SK-N-SH (cell line): ENCODE results near the gene UNC5B. TPM values are rescaled to one million over a fixed set of nuclear protein-coding genes. Genes with fewer than 3 reads are reported as not detected.
A peak's percentile ranks its signal among the peaks of the same experiment; 100 is the strongest.

Source experiments
- CTCF ChIA-PET: fragments of 300-600, 350-600 bp; formaldehyde crosslinking; extraction: SDS; loops from one replicate; lab custom pipeline; 2021; lab: Yijun Ruan, JAX
- POLR2A ChIA-PET: fragments of 350-600 bp; sonication (Branson Sonifier 250); formaldehyde crosslinking; extraction: SDS; loops from one replicate; lab custom pipeline; 2020; ENCODE audit warnings: antibody characterized with exemption, inconsistent platforms; lab: Yijun Ruan, JAX
- DNase-seq: peaks from one replicate; pipeline ENCODE4 v3.0.0; 2012
- H2AFZ ChIP-seq: fragments of 200-600 bp; sonication (generic); 2 replicates; pipeline ENCODE4 v1.8.1; 2016; ENCODE audit warnings: antibody characterized with exemption, mild to moderate bottlenecking, low read depth
- H3F3A ChIP-seq: fragments of 200-600 bp; sonication (generic); replicated peaks from 2 replicates; pipeline ENCODE3; 2016; ENCODE audit warnings: antibody characterized with exemption, mild to moderate bottlenecking; ENCODE audit not compliant: insufficient read depth
- H3K27ac ChIP-seq, 2 experiments: fragments of 200-500 bp in 1 of 2; fragments of 200-600 bp in 1 of 2; sonication (Bioruptor generic) in 1 of 2; sonication (generic), shearing (Covaris generic) in 1 of 2; 2 replicates each; pipeline versions ENCODE4 v1.5.1 to v1.6.1; 2014 to 2016; ENCODE audit warnings: low read depth in 2 of 2, inconsistent platforms in 1 of 2, low read length in 1 of 2, mild to moderate bottlenecking in 1 of 2, mixed read lengths in 1 of 2
- H3K27me3 ChIP-seq: fragments of 200-600 bp; sonication (generic), shearing (Covaris generic); 2 replicates; pipeline ENCODE4 v1.6.1; 2016; ENCODE audit warnings: mixed run types; ENCODE audit not compliant: insufficient read depth
- H3K36me3 ChIP-seq, 2 experiments: fragments of 200-500 bp in 1 of 2; fragments of 200-600 bp in 1 of 2; sonication (Bioruptor generic) in 1 of 2; sonication (generic) in 1 of 2; replicated peaks in 1 of 2; 2 replicates each; pipeline versions ENCODE3 to v1.5.1; 2014 to 2016; ENCODE audit warnings: low read length in 1 of 2, mild to moderate bottlenecking in 1 of 2; ENCODE audit not compliant: insufficient read depth in 2 of 2, control insufficient read depth in 1 of 2
- H3K4me1 ChIP-seq, 2 experiments: fragments of 200-500 bp in 1 of 2; fragments of 200-600 bp in 1 of 2; sonication (Bioruptor generic) in 1 of 2; sonication (generic), shearing (Covaris generic) in 1 of 2; 2 replicates each; pipeline versions ENCODE4 v1.5.1 to v1.6.1; 2014 to 2016; ENCODE audit warnings: low read depth in 1 of 2, low read length in 1 of 2, mixed run types in 1 of 2; ENCODE audit not compliant: insufficient read depth in 2 of 2, control insufficient read depth in 1 of 2
- H3K4me2 ChIP-seq: fragments of 200-600 bp; sonication (generic), shearing (Covaris generic); 2 replicates; pipeline ENCODE4 v1.6.1; 2017; ENCODE audit warnings: mixed run types
- H3K4me3 ChIP-seq, 2 experiments: fragments of 200-500 bp in 1 of 2; fragments of 200-600 bp in 1 of 2; sonication (Bioruptor generic) in 1 of 2; sonication (generic), shearing (Covaris generic) in 1 of 2; 2 replicates each; pipeline versions ENCODE4 v1.5.1 to v1.8.1; 2014 to 2016; ENCODE audit warnings: low read depth in 2 of 2, inconsistent platforms in 1 of 2, low read length in 1 of 2, mild to moderate bottlenecking in 1 of 2, mixed read lengths in 1 of 2, moderate library complexity in 1 of 2
- H3K79me2 ChIP-seq: fragments of 200-600 bp; sonication (generic); 2 replicates; pipeline ENCODE4 v1.8.1; 2017; ENCODE audit warnings: mild to moderate bottlenecking; ENCODE audit not compliant: insufficient read depth
- H3K9ac ChIP-seq: fragments of 200-600 bp; sonication (generic); 2 replicates; pipeline ENCODE4 v1.6.1; 2017; ENCODE audit warnings: mixed run types
- H3K9me2 ChIP-seq: fragments of 200-600 bp; sonication (generic); 2 replicates; pipeline ENCODE4 v1.6.1; 2017; ENCODE audit warnings: mixed run types
- H3K9me3 ChIP-seq: fragments of 200-600 bp; sonication (generic); 2 replicates; pipeline ENCODE4 v1.6.1; 2017; ENCODE audit warnings: mixed run types, mild to moderate bottlenecking, moderate library complexity
- H4K20me1 ChIP-seq: fragments of 200-600 bp; sonication (generic); 2 replicates; pipeline ENCODE4 v1.6.1; 2017; ENCODE audit warnings: mild to moderate bottlenecking, mixed run types; ENCODE audit not compliant: insufficient read depth
- EP300 ChIP-seq, 2 experiments: IDR thresholded peaks; 2 replicates each; pipeline versions ENCODE4 v1.4.0 to v1.6.1; 2012; ENCODE audit warnings: borderline replicate concordance in 1 of 2, low read depth in 1 of 2, low read length in 1 of 2
- FOSL2 ChIP-seq: IDR thresholded peaks from 2 replicates; pipeline ENCODE4 v1.4.0; 2012; ENCODE audit warnings: low read depth, mild to moderate bottlenecking, moderate library complexity, borderline replicate concordance
- FOXM1 ChIP-seq: IDR thresholded peaks from 2 replicates; pipeline ENCODE4 v1.4.0; 2012; ENCODE audit warnings: low read depth, mild to moderate bottlenecking
- GABPA ChIP-seq: IDR thresholded peaks from 2 replicates; pipeline ENCODE4 v1.4.0; 2012; ENCODE audit warnings: low read depth, mild to moderate bottlenecking
- GATA2 ChIP-seq: sonication (generic); formaldehyde crosslinking; IDR thresholded peaks from 2 replicates; pipeline ENCODE4 v1.5.0; 2020; ENCODE audit warnings: mild to moderate bottlenecking, missing genetic modification reagents
- IRF3 ChIP-seq: fragments of 150-350 bp; IDR thresholded peaks from 2 replicates; pipeline ENCODE4 v1.6.1; 2016; ENCODE audit warnings: mild to moderate bottlenecking, low read depth, low read length
- JUND ChIP-seq: IDR thresholded peaks from 2 replicates; pipeline ENCODE4 v1.4.0; 2012
- MAX ChIP-seq: IDR thresholded peaks from 2 replicates; pipeline ENCODE4 v1.4.0; 2012; ENCODE audit warnings: low read depth
- MEF2A ChIP-seq: IDR thresholded peaks from 2 replicates; pipeline ENCODE4 v1.4.0; 2012; ENCODE audit warnings: low read depth, borderline replicate concordance
- MXI1 ChIP-seq: IDR thresholded peaks from 2 replicates; pipeline ENCODE4 v1.6.1; 2012; ENCODE audit warnings: mild to moderate bottlenecking, low read depth, low read length, improper control_type of control experiment
- NFIC ChIP-seq: IDR thresholded peaks from 2 replicates; pipeline ENCODE4 v1.4.0; 2012; ENCODE audit warnings: borderline replicate concordance
- NRF1 ChIP-seq: IDR thresholded peaks from 2 replicates; pipeline ENCODE4 v1.6.1; 2012; ENCODE audit warnings: low read depth, mild to moderate bottlenecking, low read length
- POLR2AphosphoS5 ChIP-seq: IDR thresholded peaks from 2 replicates; pipeline ENCODE4 v1.6.1; 2012; ENCODE audit warnings: low read depth, low read length
- RAD21 ChIP-seq: IDR thresholded peaks from 2 replicates; pipeline ENCODE4 v1.6.1; 2012; ENCODE audit warnings: mild to moderate bottlenecking, low read length
- RXRA ChIP-seq: IDR thresholded peaks from 2 replicates; pipeline ENCODE4 v1.4.0; 2012; ENCODE audit warnings: low read depth, mild to moderate bottlenecking, borderline replicate concordance
- SIN3A ChIP-seq: IDR thresholded peaks from 2 replicates; pipeline ENCODE4 v1.6.1; 2012; ENCODE audit warnings: low read depth, mild to moderate bottlenecking, low read length, moderate library complexity, borderline replicate concordance
- SMC3 ChIP-seq: IDR thresholded peaks from 2 replicates; pipeline ENCODE4 v1.6.1; 2012; ENCODE audit warnings: low read depth, low read length, improper control_type of control experiment
- TAF1 ChIP-seq: IDR thresholded peaks from 2 replicates; pipeline ENCODE4 v1.6.1; 2012; ENCODE audit warnings: low read depth, mild to moderate bottlenecking, low read length, moderate library complexity, borderline replicate concordance
- TCF12 ChIP-seq: IDR thresholded peaks from 2 replicates; pipeline ENCODE4 v1.4.0; 2012
- TEAD4 ChIP-seq: IDR thresholded peaks from 2 replicates; pipeline ENCODE4 v1.4.0; 2012; ENCODE audit warnings: mild to moderate bottlenecking, borderline replicate concordance; ENCODE audit not compliant: insufficient read depth
- USF2 ChIP-seq: fragments of 150-350 bp; IDR thresholded peaks from 2 replicates; pipeline ENCODE4 v1.6.1; 2017; ENCODE audit warnings: antibody characterized with exemption, low read length, low read depth, borderline replicate concordance
- YY1 ChIP-seq: IDR thresholded peaks from 2 replicates; pipeline ENCODE4 v1.4.0; 2012; ENCODE audit warnings: low read depth, mild to moderate bottlenecking
- ZBTB33 ChIP-seq: IDR thresholded peaks from 2 replicates; pipeline ENCODE4 v1.4.0; 2012; ENCODE audit warnings: low read depth, borderline replicate concordance
- WGBS: methylation state at CpG from one replicate; pipeline ENCODE4 v1.1.6; 2017; ENCODE audit warnings: low lambda C conversion rate; 5-methylcytosine and 5-hydroxymethylcytosine counted together
- polyA plus RNA-seq, 3 experiments: library from polyadenylated mRNA; depleted of rRNA; stranded (reverse); fragments of >200 nt; gene quantifications; 2 replicates each; pipeline ENCODE4 v1.2.3, GENCODE V29; 2012
- TF ChIP-seq, protein P1 (sequence below): IDR thresholded peaks from 2 replicates; pipeline ENCODE4 v1.4.0; 2012; ENCODE audit warnings: low read depth, borderline replicate concordance

Gene UNC5B
- polyA plus RNA-seq, 1 of the 3 experiments (the other 2 are of a cell fraction) = 13.8 TPM

DNA sequence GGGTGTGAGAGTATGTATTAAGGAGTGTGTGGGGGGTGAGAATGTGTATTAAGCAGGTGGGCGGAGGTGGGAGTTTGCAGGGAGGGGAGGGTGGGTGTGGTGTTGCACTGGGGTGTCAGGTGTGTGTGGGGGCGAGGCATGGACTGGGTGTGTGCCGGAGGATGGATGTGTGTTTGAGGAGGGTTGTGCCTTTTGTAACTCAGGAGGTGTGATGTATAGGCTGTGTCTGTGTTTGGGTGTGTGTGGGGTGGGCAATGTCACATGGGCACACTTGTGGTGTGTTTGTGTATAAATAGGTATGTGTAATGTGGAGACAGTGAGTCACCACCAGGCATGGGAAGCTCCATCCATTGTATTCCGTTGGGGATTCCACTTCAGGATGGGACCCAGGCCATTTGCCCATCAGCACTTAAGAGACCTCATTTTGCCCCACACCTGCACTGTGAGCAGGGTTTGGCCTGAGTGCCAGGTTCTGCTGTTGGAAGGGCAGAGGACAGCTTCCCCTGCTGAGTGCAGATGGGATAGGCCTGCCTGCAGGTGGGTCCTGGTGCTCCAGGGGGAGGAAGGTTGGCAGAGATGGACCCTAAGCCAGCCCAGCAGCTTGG, 5.8 kb downstream of the UNC5B start:
- Histone ChIP-seq H3K9ac (peak overlapping the region; percentile 77; the same call in 1 of the 2 replicates), H3K27me3 (no peaks in the 10 kb centered on the region), H4K20me1 (peaks cover 85% of the 10 kb centered on the region), H3K9me2 (no peaks in the 10 kb centered on the region), H2AFZ (no peak overlapping the region; the same call in 1 of the 2 replicates), H3K79me2 (peaks cover 99% of the 10 kb centered on the region), H3K4me1 (peaks cover 56 to 78% of the 10 kb centered on the region in 2 experiments), H3F3A (peaks cover 7% of the 10 kb centered on the region), H3K4me3 (peak overlapping the region; percentile 53 to 70), H3K27ac (peak overlapping the region; percentile 90 to 91), H3K4me2 (peak overlapping the region; percentile 96), H3K9me3 (no peaks in the 10 kb centered on the region), H3K36me3 (no peaks in the 10 kb centered on the region)
- WGBS = 55% methylated on average over 4 of the region's 4 CpGs
- ChIA-PET POLR2A (interaction anchor here (0.8 to 6.6 kb wide), 4 partner anchors 16 to 315 kb away, joined by 3 to 35 read pairs (median 9); no protein-coding TSS in a partner anchor), CTCF (interaction anchor here (0.8 to 10.6 kb wide), 10 partner anchors 12 to 315 kb away, joined by 3 to 107 read pairs (median 10); no protein-coding TSS in a partner anchor)
- no peak for DNase-seq
- TF ChIP-seq, protein P1, sequence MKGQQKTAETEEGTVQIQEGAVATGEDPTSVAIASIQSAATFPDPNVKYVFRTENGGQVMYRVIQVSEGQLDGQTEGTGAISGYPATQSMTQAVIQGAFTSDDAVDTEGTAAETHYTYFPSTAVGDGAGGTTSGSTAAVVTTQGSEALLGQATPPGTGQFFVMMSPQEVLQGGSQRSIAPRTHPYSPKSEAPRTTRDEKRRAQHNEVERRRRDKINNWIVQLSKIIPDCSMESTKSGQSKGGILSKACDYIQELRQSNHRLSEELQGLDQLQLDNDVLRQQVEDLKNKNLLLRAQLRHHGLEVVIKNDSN = peak; percentile 52; the same call in 1 of the 2 replicates
- TF ChIP-seq IRF3 (no peak), YY1 (no peak), RAD21 (no peak), MEF2A (no peak), FOSL2 (peak; percentile 49; the same call in 1 of the 2 replicates), JUND (no peak), EP300 (IDR thresholded peaks at IDR 0.05; ENCODE audit: borderline replicate concordance in 1 of 2, low read depth in 1 of 2, low read length in 1 of 2) (no peak), NFIC (no peak), USF2 (no peak), GABPA (no peak), TAF1 (no peak), GATA2 (CRISPR knock-in tag) (no peak), RXRA (no peak), SMC3 (no peak), TCF12 (no peak), NRF1 (no peak), MXI1 (no peak), POLR2AphosphoS5 (no peak), TEAD4 (no peak), SIN3A (no peak), ZBTB33 (no peak), FOXM1 (no peak), MAX (0 out of 2 replicates have a peak, but pooled peaks have one; percentile 31)
